Suppressor macrophage (primary cell): Measurements from ENCODE around the gene RAD9A.

Source experiments
- DNase-seq, 4 experiments: peaks; one replicate each; pipeline ENCODE4 v3.0.0-alpha.2; 2020 to 2022

Gene RAD9A

DNA sequence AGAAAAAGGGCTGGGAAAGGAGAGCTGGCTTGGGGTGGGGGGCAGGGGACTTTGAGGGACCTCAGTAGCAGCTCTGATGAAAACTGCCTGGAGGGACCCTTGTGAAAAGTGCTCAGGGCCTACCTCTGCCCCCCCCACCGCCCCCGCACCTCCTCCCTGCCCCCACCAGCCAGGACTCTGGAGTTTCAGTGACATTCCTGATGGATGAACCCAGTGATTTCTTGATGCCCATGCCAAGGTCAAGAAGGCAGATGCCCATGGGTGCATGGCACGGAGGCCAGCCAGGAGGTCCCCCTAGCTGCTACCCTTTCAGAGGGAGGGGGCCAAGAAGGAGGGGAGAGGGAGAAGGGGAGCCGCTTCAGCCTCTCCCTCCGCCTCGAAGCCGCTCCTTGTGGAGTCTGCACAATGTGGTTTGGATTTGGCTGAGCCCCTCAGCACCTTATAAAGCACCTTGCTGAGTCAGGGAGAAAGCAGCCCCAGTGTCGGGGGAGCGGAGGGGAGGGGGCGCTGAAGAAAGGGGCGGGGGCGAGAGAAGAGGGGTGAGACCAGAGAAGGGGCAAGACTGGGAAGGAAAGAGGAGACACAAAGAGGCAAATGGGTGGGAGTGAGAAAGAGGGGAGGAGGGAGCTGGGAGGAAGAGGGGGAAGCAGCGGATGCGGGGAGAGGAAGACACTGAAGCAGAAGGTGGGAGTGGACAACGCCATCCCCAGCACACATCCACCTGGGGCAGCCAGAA, 16.3 kb upstream of the RAD9A start:
- DNase-seq: no peak

DNA sequence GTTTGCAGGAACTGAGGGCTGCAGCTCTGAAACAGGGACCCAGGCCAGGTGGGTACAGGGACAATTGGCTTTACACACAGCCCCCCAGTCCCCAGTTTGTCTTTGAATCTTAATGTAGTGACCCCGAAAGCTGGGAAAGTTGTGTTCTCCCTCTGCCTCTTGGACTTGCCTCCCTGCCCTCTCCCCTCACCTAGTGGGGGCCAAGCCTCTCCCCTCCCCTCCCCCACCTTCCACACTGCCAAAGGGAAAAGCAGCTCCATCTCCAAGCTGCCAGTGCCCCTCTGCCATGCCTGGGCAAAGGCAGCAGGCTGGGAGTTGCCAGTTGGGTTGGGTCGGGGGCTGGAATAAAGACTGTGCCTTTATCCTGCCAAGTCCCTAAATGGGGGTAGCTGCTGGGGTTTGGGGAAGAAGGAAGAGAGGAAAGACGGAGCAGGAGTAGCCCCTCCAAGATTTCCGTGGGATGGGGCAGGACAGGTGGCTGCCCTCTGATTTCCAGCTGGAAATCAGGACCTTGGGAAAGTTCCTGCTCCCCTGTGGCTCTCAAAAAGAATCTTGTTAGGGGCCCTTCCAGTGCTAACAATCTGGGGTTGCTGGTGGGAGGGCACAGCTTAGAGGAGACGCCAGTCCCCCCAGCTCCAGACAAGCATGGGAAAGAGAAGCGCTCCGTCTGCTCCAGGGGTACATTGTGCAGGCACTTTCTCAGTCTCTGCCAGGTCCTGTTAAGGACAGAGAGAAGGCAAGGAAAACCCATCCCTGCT, 15.5 kb upstream of the RAD9A start:
- DNase-seq: no peak

DNA sequence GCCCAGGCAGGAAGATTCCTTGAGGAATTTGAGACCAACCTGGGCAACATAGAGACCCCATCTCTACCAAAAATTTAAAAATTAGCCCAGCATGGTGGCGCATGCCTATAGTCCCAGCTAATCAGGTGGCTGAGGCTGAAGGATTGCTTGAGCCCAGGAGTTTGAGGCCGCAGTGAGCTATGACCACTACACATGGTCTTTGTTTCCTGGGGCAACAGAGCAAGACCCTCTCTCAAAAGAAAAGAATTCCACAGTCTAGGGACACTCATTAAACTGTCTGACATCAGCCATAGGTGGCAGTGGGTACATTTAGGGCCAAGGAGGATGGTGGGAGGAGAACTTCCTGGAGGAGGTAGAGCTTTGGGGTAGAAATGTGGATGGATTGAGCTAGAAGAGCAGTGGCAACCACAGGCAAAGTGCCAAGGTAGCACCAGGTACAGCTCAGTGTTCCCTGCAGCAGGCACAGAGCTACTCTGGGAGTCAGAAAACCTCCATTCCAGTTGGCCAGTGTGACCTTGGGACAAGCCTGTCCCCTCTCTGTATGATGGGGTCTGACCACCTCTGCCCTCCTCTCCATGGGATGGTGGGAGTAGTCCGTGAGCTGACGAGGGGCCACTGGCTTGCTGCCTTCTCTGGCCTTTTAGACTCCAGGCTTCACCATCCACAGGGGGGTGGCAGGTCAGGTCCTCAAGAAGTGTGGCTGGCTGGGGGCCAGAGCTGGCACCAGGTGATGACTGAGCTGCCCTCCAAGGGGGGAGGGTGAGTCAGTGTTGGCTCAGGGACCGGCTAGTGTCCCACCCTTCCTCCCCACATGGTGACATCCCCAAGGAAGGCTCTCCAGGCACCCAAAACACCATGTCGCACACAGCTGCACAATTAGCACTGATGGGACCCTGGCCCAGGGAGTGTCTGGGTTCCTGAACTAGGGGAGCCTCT, 14.6 kb upstream of the RAD9A start:
- no peak for DNase-seq

DNA sequence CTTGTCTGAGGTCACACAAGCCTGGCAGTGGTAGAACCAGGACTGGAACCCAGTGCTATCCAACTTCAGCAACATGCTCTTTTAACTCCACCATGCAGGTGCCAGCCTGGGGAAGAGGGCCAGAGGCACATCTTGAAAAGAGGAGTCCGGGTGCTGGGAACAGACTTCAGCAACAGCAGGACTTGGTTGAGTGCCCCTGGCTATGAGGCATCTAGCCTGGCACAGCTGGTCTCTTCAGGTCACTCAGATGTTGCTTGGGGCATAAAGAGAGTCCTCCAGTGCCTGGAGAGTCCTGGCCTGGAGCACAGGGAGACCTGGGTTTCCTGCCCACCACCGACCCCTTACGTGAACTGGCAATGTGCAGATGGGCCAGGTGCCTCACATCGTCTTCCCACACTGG, 13.2 kb upstream of the RAD9A start:
- DNase-seq: no peak

DNA sequence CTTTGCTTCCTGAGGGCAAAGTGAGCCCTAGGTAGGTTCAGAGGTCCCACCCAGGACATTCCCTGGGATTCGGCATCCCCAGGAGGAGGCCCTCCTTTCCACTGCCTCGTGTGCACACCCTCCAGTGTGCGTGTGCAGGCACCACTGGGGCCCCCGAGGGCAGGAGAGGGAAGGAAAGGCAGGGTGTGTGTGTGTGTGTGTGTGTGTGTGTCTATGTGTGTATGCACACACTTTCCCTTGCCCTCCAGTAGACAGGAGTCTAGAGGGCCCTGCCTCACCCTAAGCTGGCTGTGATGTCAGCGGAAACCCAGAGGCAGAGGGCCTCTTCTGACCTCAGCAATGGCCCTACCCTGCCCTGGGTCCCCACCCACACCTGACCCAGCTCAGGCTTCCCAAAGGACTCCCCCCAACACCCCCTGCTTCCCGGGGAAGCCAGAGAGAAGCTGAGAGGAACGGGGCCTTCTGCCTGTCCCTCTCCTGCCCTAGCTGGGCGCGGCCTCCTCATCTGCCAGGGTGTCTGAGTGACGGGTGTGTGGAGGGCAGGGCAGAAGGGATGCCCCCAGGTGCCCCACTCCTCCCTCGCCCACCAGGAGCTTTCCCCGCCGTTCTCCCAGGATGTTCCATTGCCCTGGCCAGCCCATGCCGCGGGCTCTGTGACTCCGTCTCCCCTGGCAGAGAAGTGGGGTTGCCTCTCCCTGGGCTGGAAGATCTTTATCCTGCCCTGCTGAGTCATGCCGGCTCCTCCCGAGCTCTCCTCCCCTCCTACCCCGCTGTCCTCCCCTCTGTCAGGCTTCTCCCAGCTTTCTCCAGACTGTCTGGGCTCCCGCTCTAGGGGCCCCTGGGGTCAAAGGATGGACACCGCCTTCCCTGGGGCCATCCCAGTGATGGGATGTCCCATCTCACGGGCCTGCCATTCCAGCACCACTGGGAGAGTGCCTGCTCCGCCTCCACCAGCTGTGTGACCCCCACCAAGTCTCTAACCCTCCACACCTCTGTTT, 12.4 kb upstream of the RAD9A start:
- no peak for DNase-seq

DNA sequence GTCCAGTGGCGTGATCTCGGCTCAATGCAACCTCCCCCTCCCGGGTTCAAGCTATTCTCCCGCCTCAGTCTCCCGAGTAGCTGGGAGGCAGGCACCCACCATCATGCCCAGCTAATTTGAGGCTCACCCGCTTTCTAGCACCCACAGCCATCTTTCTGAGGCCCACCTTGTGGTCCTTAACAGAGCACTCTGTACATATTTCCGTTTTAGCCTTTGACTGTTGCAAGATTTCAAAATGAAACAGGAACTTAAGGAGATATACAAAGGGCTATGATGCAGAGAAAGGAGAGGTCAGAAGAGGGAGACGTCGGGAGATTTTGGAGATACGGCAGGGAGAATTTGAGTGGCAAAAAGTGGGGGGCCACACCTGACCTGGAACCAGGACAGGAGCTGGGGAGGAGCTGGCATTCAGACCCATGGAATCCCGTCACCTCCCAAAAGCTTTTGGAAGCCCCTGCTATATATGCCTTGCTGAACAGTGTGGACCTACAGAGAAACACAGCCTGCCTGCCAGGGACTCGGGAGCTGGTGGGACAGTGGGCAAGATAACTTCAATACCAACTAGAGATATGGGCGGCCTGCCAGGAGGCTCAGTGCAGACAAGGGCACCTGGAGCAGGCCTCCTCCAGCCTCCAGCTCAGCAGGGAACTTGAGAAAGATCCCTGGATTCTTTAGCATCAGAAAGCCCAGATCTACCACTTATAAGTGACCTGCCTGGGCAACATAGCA, 10.4 kb upstream of the RAD9A start:
- peak; percentile 31 to 85 (median 60) for DNase-seq

DNA sequence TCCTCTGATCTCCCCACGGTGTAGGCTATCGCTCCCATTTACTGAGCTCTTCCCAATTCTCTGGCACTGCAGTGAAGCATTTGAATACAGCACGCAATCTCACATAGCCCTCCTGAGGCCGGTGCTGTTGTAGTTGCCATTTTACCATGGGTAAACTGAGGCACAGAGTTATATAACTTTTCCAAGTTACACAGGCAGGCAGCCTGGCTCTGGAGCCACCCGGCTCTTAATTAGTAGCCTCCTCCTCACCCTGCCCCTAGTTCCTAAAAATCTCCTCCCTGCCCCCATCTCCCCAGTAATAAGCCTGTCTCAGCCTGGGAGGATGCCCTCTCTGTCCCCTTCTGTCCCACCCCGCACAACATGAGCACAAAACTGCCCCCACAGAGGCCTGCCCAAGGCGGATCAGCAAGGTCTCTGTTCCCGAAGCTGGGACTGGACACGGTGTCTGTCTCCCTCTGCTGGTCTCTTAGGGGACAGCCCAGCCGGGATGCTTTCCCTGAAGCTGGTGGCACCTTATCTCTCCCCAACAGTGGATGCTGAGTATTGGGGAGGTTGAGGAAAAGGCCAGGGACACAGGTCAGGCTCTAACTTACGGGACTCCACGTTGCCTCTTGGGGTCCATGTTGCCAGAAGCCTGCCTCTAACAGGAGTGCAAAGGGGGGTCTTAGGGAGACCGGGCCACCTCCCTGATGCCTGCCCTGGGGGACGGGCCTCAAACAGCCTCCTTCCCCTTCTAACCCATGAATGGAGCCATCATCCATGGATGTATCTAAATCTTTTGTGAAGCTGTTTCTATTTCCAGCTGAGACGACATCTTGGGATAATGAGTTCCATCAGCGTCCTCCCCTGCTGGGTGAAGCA, 9.3 kb upstream of the RAD9A start:
- peak; percentile 87 to 92 (median 91) for DNase-seq

DNA sequence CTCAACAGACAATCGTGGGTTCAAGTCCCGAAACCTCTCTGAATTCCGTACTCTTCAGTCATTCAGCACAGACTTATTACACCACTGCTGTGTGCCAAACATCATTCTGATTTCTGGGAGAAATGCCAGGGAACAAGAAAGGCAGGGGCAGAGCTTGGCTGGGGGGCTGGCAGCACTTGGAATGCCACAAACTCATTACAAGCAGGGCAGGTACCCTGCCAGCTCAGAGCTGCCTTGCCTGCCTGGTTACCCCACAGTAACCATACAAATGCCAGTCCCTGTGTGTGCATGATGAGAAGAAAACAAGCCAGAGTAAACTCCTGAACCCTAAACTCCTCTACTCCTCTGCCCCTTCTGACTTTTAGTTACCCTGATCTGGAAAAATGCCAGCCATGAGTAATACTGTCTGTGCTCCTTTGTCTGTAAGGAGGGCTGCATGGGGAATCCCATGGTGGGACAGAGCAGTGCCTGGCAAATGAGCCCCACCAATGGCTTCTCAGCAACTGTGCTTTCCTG, 6.9 kb upstream of the RAD9A start:
- peak in 2 of 4 experiments; percentile 38 to 48 for DNase-seq

DNA sequence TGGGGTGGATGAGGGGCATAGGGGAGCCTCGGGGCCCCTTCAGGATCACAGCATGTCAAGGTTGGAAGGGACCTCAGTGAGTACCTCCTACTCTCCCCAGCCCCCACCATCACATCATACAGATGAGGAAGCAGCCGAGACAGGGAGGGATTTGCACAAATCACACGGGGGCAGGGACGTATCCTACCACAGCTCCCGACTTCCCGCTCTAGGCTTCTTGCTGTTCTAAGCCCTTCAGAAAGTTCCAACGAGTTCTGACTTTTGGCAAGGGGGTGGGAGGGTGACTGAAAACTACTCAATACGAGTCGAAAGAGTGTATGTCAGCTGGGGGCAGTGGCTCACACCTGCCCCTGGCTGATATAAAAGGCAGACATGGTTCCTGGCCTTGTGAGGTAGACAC, 4.7 kb upstream of the RAD9A start:
- DNase-seq: peak; percentile 61 to 76 (median 74)

DNA sequence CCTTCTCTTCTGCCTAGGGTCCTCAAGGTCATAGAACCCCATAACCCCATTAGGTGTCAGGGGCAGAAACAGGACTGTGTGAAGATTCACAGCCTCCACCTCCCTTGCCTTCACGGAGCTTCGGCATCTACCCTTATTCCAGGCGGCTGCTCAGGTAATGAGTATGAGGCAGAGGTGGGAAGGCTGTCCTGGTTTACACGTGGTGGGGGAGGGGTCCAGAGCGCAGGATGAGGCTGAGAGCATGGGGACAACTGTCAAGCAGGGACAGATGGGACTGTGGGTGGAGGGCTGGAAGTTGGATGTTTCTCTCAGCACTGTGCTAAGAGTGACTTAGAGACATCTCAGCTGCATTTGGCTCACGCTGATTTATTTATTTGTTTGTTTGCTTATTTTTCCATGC, 4.3 kb upstream of the RAD9A start:
- DNase-seq: no peak

DNA sequence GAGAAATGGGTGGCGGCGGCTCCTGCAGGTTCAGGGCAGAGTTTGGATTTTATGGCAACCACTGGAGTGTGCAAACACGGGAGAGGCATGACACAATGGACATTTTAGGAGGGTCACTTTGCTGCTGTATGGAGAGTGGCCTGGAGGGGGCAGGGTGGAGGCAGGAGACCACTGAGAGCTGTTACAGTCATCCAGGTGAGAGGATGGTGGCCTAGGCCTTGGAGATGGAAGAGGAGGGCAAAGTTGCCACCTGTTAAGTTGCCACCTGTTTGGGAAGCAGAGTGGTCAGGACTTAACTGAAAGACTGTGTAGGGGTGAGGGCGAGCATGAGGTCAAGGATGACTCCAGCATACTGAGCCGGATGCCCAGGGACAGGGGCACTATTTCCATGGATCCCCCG, 2.3 kb upstream of the RAD9A start:
- DNase-seq: peak in 2 of 4 experiments; percentile 49 to 56

DNA sequence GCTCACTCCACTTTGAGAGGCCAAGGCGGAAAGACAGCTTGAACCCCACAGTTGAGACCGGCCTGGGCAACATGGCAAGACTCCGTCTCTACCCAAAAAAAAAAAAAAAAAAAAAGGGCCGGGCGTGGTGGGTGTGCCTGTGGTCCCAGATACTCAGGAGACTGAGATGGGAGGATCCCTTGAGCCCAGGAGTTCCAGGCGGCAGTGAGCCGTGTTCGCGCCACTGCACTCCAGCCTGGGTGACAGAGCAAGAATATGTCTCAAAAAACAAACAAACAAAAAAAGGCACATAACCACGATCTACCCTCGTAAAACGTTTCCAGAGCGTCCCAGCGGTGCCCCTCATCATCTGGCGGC, 861 bp upstream of the RAD9A start:
- no peak for DNase-seq

DNA sequence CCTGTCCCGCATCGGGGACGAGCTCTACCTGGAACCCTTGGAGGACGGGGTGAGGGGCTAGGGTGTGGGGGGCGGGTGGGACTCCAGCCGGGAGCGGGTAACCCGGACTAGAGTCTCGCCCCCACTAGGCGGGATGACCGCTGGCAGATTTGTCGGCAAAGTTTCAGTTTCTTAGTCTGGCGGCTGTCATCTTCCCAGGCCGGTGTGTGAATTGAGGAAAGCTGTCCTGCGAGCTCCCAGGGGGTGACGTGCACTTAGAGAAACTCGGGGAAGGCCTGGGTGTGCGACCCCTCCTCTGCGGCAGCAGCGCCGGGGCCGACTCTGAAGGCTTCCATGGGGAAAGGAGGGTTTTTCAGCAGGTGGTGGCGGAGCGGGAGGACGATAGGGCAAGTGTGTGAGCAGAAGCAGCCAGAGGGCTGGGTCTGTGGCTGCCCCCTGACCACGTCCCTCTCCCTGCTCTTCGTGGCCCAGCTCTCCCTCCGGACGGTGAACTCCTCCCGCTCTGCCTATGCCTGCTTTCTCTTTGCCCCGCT, 463 bp downstream of the RAD9A start:
- peak in 1 of 4 experiments; percentile 38 for DNase-seq

DNA sequence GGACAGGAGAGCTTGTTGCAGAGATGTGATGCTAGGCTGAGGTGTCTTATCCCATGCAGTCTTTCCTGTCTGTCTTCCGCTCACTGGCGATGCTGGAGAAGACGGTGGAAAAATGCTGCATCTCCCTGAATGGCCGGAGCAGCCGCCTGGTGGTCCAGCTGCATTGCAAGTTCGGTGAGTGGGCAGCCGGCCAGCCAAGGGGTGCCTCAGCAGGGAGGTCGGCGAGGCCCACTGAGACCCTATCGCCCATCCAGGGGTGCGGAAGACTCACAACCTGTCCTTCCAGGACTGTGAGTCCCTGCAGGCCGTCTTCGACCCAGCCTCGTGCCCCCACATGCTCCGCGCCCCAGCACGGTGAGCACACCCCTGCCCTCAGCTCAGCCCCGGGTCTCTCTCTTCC, 1.7 kb downstream of the RAD9A start:
- no peak for DNase-seq

DNA sequence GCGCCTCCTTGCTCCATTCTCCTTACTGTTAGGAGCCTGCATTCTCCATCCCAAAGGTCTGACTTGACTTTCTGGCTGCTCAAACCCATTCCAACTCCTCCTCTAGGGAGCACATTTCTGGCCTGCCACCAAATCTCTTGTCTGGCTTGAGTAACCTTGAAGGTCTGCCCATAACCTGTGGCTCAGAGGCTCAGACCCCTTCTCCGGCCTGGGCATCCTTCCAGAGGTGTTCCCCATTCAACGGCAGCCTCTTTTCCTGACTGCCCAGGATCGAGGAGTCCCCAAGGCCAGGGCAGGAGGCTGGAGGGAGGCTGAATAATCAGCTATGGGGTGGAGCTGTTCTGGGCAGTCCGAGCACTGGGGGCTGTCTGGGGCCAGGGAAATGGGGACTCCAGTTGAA, 2.2 kb downstream of the RAD9A start:
- no peak for DNase-seq

DNA sequence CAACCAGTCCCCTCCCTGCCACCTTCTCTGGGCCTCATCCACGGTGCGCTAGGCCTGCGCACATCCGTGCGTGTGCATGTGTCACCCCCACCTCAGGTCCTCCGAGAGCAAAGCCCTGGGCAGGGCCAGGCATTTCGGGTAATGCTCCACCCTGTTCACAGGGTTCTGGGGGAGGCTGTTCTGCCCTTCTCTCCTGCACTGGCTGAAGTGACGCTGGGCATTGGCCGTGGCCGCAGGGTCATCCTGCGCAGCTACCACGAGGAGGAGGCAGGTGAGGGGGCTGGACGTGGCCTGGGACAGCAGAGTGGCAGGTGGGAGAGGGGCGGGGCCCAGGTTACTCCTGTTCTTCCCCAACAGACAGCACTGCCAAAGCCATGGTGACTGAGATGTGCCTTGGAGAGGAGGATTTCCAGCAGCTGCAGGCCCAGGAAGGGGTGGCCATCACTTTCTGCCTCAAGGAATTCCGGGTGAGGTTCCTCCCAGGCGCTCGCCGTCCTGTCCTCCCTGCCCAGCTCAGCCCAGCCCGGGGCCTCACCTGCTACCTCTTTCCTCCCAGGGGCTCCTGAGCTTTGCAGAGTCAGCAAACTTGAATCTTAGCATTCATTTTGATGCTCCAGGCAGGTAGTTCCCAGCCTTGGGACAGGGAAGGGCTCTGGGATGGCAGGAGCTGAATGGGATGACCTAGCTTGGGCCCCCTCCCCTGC, 3.9 kb downstream of the RAD9A start:
- no peak for DNase-seq

DNA sequence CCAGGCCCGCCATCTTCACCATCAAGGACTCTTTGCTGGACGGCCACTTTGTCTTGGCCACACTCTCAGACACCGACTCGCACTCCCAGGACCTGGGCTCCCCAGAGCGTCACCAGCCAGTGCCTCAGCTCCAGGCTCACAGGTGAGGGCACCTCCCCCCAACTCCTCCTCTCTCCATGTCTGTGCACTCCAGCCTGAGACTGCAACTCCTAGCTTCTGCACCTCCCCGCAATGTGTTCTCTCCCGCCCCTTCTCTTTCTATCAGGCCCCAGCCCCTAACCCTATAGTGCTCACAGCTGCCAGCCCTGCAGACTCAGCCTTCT, 4.4 kb downstream of the RAD9A start:
- DNase-seq: no peak

DNA sequence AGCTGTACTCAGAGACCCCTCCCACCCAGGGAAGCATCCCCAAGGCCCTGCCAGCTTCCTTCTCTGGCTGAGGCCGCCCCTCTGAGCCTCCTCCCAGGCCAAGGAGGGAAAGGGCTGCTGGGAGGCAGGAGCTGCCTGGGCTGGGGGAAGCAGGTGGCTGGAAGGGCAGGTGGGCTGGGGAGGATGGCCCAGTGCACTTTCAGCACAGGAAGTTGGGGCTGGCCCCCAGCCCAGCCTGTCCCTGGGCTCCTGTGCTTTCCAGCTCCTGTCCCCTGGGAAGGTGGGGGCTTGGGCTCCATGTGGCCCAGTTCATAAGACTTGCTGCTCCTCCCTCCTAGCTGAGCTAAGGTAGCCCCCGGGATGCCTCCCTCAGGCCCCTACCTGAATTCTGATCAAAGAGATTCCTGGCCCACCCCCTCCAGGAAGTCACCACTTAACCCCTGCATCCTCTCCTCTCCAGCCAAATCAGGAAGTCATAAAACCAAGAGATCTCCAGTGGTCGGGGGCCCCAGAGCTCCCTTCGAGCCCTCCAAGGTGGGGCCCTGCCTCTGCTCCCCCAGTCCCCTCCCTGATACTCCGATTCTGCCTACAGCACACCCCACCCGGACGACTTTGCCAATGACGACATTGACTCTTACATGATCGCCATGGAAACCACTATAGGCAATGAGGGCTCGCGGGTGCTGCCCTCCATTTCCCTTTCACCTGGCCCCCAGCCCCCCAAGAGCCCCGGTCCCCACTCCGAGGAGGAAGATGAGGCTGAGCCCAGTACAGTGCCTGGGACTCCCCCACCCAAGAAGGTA, 5.0 kb downstream of the RAD9A start:
- DNase-seq: no peak
